Measurements from ENCODE around the gene TUBB1.
"Not testable (repeated sequence)": the region's sequence is repeated elsewhere in the genome, so short reads cannot be mapped to it uniquely, and the experiment has no call there.

Gene TUBB1

GRCh38 chr20:58980711-58981627 lies 38.3 kb upstream of the TUBB1 start, which contains the start of gene NELFCD:
Gene NELFCD (plus strand): TSS chr20:58981256. CDS start chr20:58981310, 54 bp downstream.
- H3K36me3 ChIP-seq (ENCODE audit: control insufficient read depth in 1 of 2, insufficient read depth in 2 of 2, low read length in 2 of 2), result no peaks in the 10 kb centered on the region
- H3K9ac ChIP-seq (ENCODE audit: low read depth in 1 of 2, low read length in 2 of 2), result peak within 1 kb of the TSS; percentile 69 to 84

GRCh38 chr20:58981628-58982364 lies 37.4 kb upstream of the TUBB1 start:
- H3K27me3 ChIP-seq (ENCODE audit: control insufficient read depth in 1 of 2, insufficient read depth in 2 of 2, low read length in 2 of 2), result no peaks in the 10 kb centered on the region
- peaks cover 15 to 22% of the 10 kb centered on the region in 2 donors for H3K4me1 ChIP-seq (ENCODE audit: control insufficient read depth in 1 of 2, insufficient read depth in 2 of 2, low read length in 2 of 2)
- peak overlapping the region; percentile 69 for H3K9ac ChIP-seq (ENCODE audit: low read depth in 1 of 2, low read length in 2 of 2)
- peaks cover 2 to 7% of the 10 kb centered on the region in 2 donors for H3K36me3 ChIP-seq (ENCODE audit: control insufficient read depth in 1 of 2, insufficient read depth in 2 of 2, low read length in 2 of 2)
- H3K9me3 ChIP-seq (ENCODE audit: control insufficient read depth in 1 of 2, low read length in 2 of 2), result no peaks in the 10 kb centered on the region
- peak overlapping the region; percentile 78 to 95 for H3K4me3 ChIP-seq (ENCODE audit: low read depth in 1 of 2, low read length in 2 of 2)
- no peak overlapping the region for H3K27ac ChIP-seq (ENCODE audit: low read depth, low read length)

More at GRCh38 chr20:58980711-58981627, 38.3 kb upstream of the TUBB1 start, which contains the start of gene NELFCD:
- H3K27me3 ChIP-seq (ENCODE audit: control insufficient read depth in 1 of 2, insufficient read depth in 2 of 2, low read length in 2 of 2), result no peaks in the 10 kb centered on the region
- peaks cover under 1 to 4% of the 10 kb centered on the region in 2 donors for H3K9me3 ChIP-seq (ENCODE audit: control insufficient read depth in 1 of 2, low read length in 2 of 2)
- peaks cover 15 to 22% of the 10 kb centered on the region in 2 donors for H3K4me1 ChIP-seq (ENCODE audit: control insufficient read depth in 1 of 2, insufficient read depth in 2 of 2, low read length in 2 of 2)
- H3K27ac ChIP-seq (ENCODE audit: low read depth, low read length), result peak within 1 kb of the TSS; percentile 81
- peak within 1 kb of the TSS; percentile 78 to 95 for H3K4me3 ChIP-seq (ENCODE audit: low read depth in 1 of 2, low read length in 2 of 2)

- no peak overlapping the region for H3K27ac ChIP-seq (ENCODE audit: low read depth, low read length)
- peaks cover 15 to 22% of the 10 kb centered on the region in 2 donors for H3K4me1 ChIP-seq (ENCODE audit: control insufficient read depth in 1 of 2, insufficient read depth in 2 of 2, low read length in 2 of 2)
- peaks cover 10 to 14% of the 10 kb centered on the region in 2 donors for H3K36me3 ChIP-seq (ENCODE audit: control insufficient read depth in 1 of 2, insufficient read depth in 2 of 2, low read length in 2 of 2)
- no peaks in the 10 kb centered on the region for H3K27me3 ChIP-seq (ENCODE audit: control insufficient read depth in 1 of 2, insufficient read depth in 2 of 2, low read length in 2 of 2)
- H3K4me3 ChIP-seq (ENCODE audit: low read depth in 1 of 2, low read length in 2 of 2), result peak overlapping the region; percentile 78 to 95
- no peaks in the 10 kb centered on the region for H3K9me3 ChIP-seq (ENCODE audit: control insufficient read depth in 1 of 2, low read length in 2 of 2)
- H3K9ac ChIP-seq (ENCODE audit: low read depth in 1 of 2, low read length in 2 of 2), result no peak overlapping the region
Measured at GRCh38 chr20:58982406-58983114, 36.7 kb upstream of the TUBB1 start.

GRCh38 chr20:58983115-58983468 lies 36.1 kb upstream of the TUBB1 start:
- not testable (repeated sequence) for H3K9me3 ChIP-seq (ENCODE audit: control insufficient read depth in 1 of 2, low read length in 2 of 2); H3K4me3 ChIP-seq (ENCODE audit: low read depth in 1 of 2, low read length in 2 of 2); H3K27ac ChIP-seq (ENCODE audit: low read depth, low read length); H3K9ac ChIP-seq (ENCODE audit: low read depth in 1 of 2, low read length in 2 of 2); H3K27me3 ChIP-seq (ENCODE audit: control insufficient read depth in 1 of 2, insufficient read depth in 2 of 2, low read length in 2 of 2)
- H3K4me1 ChIP-seq (ENCODE audit: control insufficient read depth in 1 of 2, insufficient read depth in 2 of 2, low read length in 2 of 2), result peaks cover 15 to 22% of the 10 kb centered on the region in 2 donors
- H3K36me3 ChIP-seq (ENCODE audit: control insufficient read depth in 1 of 2, insufficient read depth in 2 of 2, low read length in 2 of 2), result peaks cover 15 to 20% of the 10 kb centered on the region in 2 donors

GRCh38 chr20:58984691-58985090 lies 34.5 kb upstream of the TUBB1 start:
- Histone ChIP-seq H3K4me1 (ENCODE audit: control insufficient read depth in 1 of 2, insufficient read depth in 2 of 2, low read length in 2 of 2) (peaks cover 15 to 22% of the 10 kb centered on the region in 2 donors), H3K27ac (ENCODE audit: low read depth, low read length) (no peak overlapping the region)

GRCh38 chr20:58985656-58986055 lies 33.6 kb upstream of the TUBB1 start:
- Histone ChIP-seq H3K27me3 (ENCODE audit: control insufficient read depth in 1 of 2, insufficient read depth in 2 of 2, low read length in 2 of 2) (no peaks in the 10 kb centered on the region), H3K36me3 (ENCODE audit: control insufficient read depth in 1 of 2, insufficient read depth in 2 of 2, low read length in 2 of 2) (peaks cover 35 to 44% of the 10 kb centered on the region in 2 donors), H3K27ac (ENCODE audit: low read depth, low read length) (no peak overlapping the region), H3K9me3 (ENCODE audit: control insufficient read depth in 1 of 2, low read length in 2 of 2) (no peaks in the 10 kb centered on the region), H3K9ac (ENCODE audit: low read depth in 1 of 2, low read length in 2 of 2) (no peak overlapping the region), H3K4me3 (ENCODE audit: low read depth in 1 of 2, low read length in 2 of 2) (no peak overlapping the region), H3K4me1 (ENCODE audit: control insufficient read depth in 1 of 2, insufficient read depth in 2 of 2, low read length in 2 of 2) (peaks cover 15 to 22% of the 10 kb centered on the region in 2 donors)

More at GRCh38 chr20:58984691-58985090, 34.5 kb upstream of the TUBB1 start:
- Histone ChIP-seq H3K36me3 (ENCODE audit: control insufficient read depth in 1 of 2, insufficient read depth in 2 of 2, low read length in 2 of 2) (peaks cover 30 to 36% of the 10 kb centered on the region in 2 donors), H3K27me3 (ENCODE audit: control insufficient read depth in 1 of 2, insufficient read depth in 2 of 2, low read length in 2 of 2) (no peaks in the 10 kb centered on the region), H3K4me3 (ENCODE audit: low read depth in 1 of 2, low read length in 2 of 2) (no peak overlapping the region), H3K9me3 (ENCODE audit: control insufficient read depth in 1 of 2, low read length in 2 of 2) (no peaks in the 10 kb centered on the region), H3K9ac (ENCODE audit: low read depth in 1 of 2, low read length in 2 of 2) (no peak overlapping the region)

- no peak overlapping the region for H3K4me3 ChIP-seq (ENCODE audit: low read depth in 1 of 2, low read length in 2 of 2)
- H3K9me3 ChIP-seq (ENCODE audit: control insufficient read depth in 1 of 2, low read length in 2 of 2), result no peaks in the 10 kb centered on the region
- peaks cover 43 to 52% of the 10 kb centered on the region in 2 donors for H3K36me3 ChIP-seq (ENCODE audit: control insufficient read depth in 1 of 2, insufficient read depth in 2 of 2, low read length in 2 of 2)
- H3K4me1 ChIP-seq (ENCODE audit: control insufficient read depth in 1 of 2, insufficient read depth in 2 of 2, low read length in 2 of 2), result peaks cover 15 to 22% of the 10 kb centered on the region in 2 donors
- no peak overlapping the region for H3K9ac ChIP-seq (ENCODE audit: low read depth in 1 of 2, low read length in 2 of 2)
- no peak overlapping the region for H3K27ac ChIP-seq (ENCODE audit: low read depth, low read length)
- H3K27me3 ChIP-seq (ENCODE audit: control insufficient read depth in 1 of 2, insufficient read depth in 2 of 2, low read length in 2 of 2), result no peaks in the 10 kb centered on the region
Measured at GRCh38 chr20:58986286-58986967, 32.8 kb upstream of the TUBB1 start.

GRCh38 chr20:58986968-58987517 lies 32.2 kb upstream of the TUBB1 start:
- H3K4me3 ChIP-seq (ENCODE audit: low read depth in 1 of 2, low read length in 2 of 2), result no peak overlapping the region
- H3K36me3 ChIP-seq (ENCODE audit: control insufficient read depth in 1 of 2, insufficient read depth in 2 of 2, low read length in 2 of 2), result peaks cover 47 to 58% of the 10 kb centered on the region in 2 donors
- no peaks in the 10 kb centered on the region for H3K27me3 ChIP-seq (ENCODE audit: control insufficient read depth in 1 of 2, insufficient read depth in 2 of 2, low read length in 2 of 2)
- H3K9me3 ChIP-seq (ENCODE audit: control insufficient read depth in 1 of 2, low read length in 2 of 2), result no peaks in the 10 kb centered on the region
- H3K27ac ChIP-seq (ENCODE audit: low read depth, low read length), result no peak overlapping the region
- peaks cover 15 to 18% of the 10 kb centered on the region in 2 donors for H3K4me1 ChIP-seq (ENCODE audit: control insufficient read depth in 1 of 2, insufficient read depth in 2 of 2, low read length in 2 of 2)
- no peak overlapping the region for H3K9ac ChIP-seq (ENCODE audit: low read depth in 1 of 2, low read length in 2 of 2)

Measured in duodenal mucosa (tissue), 2 donors.